ENCODE results near the gene DLL3.

DNA sequence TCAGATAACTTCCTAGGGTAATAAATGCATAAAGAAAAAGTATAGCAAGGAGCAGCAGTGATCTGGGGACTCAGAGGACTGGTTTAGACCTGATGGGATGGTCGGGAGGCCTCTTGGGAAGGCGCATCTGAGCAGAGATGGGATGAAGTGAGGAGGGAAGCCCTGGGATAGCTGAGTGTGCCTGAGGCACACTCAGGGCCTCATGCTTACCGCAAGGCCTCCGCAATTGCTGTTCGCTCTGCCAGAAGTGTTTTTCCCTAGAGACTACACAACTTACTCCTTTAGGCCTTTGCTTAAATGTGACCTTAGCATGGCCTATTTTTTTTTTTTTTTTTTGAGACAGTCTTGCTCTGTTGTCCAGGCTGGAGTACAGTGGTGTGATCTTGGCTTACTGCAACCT lies 4.1 kb upstream of the DLL3 start:
- TF ChIP-seq, protein P1, sequence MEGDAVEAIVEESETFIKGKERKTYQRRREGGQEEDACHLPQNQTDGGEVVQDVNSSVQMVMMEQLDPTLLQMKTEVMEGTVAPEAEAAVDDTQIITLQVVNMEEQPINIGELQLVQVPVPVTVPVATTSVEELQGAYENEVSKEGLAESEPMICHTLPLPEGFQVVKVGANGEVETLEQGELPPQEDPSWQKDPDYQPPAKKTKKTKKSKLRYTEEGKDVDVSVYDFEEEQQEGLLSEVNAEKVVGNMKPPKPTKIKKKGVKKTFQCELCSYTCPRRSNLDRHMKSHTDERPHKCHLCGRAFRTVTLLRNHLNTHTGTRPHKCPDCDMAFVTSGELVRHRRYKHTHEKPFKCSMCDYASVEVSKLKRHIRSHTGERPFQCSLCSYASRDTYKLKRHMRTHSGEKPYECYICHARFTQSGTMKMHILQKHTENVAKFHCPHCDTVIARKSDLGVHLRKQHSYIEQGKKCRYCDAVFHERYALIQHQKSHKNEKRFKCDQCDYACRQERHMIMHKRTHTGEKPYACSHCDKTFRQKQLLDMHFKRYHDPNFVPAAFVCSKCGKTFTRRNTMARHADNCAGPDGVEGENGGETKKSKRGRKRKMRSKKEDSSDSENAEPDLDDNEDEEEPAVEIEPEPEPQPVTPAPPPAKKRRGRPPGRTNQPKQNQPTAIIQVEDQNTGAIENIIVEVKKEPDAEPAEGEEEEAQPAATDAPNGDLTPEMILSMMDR (IDR thresholded peaks at IDR 0.05): no peak
- TF ChIP-seq POLR2A (IDR thresholded peaks at IDR 0.05): no peak
